Adrenal gland (tissue), 12 donors: ENCODE results near the gene VPS50. TPM values are rescaled to one million over a fixed set of nuclear protein-coding genes. Genes with fewer than 3 reads are reported as not detected.
A peak's percentile ranks its signal among the peaks of the same experiment; 100 is the strongest.

Experiments
- DNase-seq, 7 donors: peaks; one replicate each; pipeline ENCODE4 v3.0.0-alpha.2; 2019 to 2020
- H3K27ac ChIP-seq, 5 donors: fragments of 200-600 bp; sonication (generic) in 4 of 5; 1 replicate in 3 of 5; 2 replicates in 2 of 5; pipeline versions ENCODE4 v1.5.1 to v1.8.0; 2016 to 2020; ENCODE audit warnings: mild to moderate bottlenecking in 1 of 5
- H3K27me3 ChIP-seq: fragments of 200-600 bp; 2 replicates; pipeline ENCODE4 v1.8.0; 2021
- H3K36me3 ChIP-seq, 2 donors: fragments of 200-600 bp; replicated peaks in 1 of 2; 1 replicate in 1 of 2; 2 replicates in 1 of 2; pipeline versions ENCODE4 v1.5.1 to v1.8.0; 2018 to 2022
- H3K4me1 ChIP-seq, 2 donors: fragments of 200-600 bp; replicated peaks in 1 of 2; 1 replicate in 1 of 2; 2 replicates in 1 of 2; pipeline versions ENCODE4 v1.5.1 to v1.8.0; 2018 to 2021
- H3K4me3 ChIP-seq, 4 donors: fragments of 200-600 bp; sonication (generic) in 3 of 4; one replicate each; pipeline ENCODE4 v1.5.1; 2016 to 2018
- H3K9me3 ChIP-seq, 3 donors: fragments of 200-600 bp; sonication (generic) in 1 of 3; replicated peaks in 1 of 3; 1 replicate in 2 of 3; 2 replicates in 1 of 3; pipeline versions ENCODE4 v1.5.1 to v1.8.0; 2016 to 2021
- POLR2A ChIP-seq, 2 donors: fragments of 450-650 bp; IDR thresholded peaks; one replicate each; pipeline ENCODE4 v1.6.1; 2017; ENCODE audit warnings: antibody characterized with exemption in 2 of 2, mild to moderate bottlenecking in 2 of 2, moderate library complexity in 1 of 2
- WGBS, 4 donors: extraction: QIAGEN DNeasy Blood & Tissue Kit in 2 of 4; methylation state at CpG; one replicate each; pipeline versions ENCODE4 v1.1.5 to v1.1.7; 2013 to 2017; 5-methylcytosine and 5-hydroxymethylcytosine counted together
- intact Hi-C, 2 donors: fragments of 100-400 bp; cut with DNase I; formaldehyde crosslinking; loops; one replicate each; pipeline versions ENCODE4 v1.14.1 to v1.15.0; 2022 to 2023
- polyA plus RNA-seq, 3 donors: library from polyadenylated mRNA; stranded (reverse); fragments of 200-250 nt in 2 of 3; fragments of 350-450 nt in 1 of 3; fragmentation: Illumina TruSeq in 1 of 3; extraction: RNeasy Lipid Tissue Mini Kit (QIAGEN cat#74804) in 1 of 3; gene quantifications; one replicate each; pipeline ENCODE4 v1.2.3, GENCODE V29; 2013 to 2014
- total RNA-seq, 9 donors: library from RNA; depleted of rRNA in 4 of 9; stranded (reverse); fragments of >200 nt in 4 of 9; fragments of 120-200 nt in 1 of 9; fragmentation: NEBNext Ultra II Directional in 1 of 9; extraction: Animal tissue kit (Norgen Biotek cat#: 25700) in 1 of 9; gene quantifications; one replicate each; pipeline versions ENCODE4 v1.1.0 to v1.2.4, GENCODE V29; 2013 to 2023
- TF ChIP-seq, protein P1 (sequence below), 6 experiments: fragments of 450-650 bp in 4 of 6; fragments of 200-600 bp in 2 of 6; sonication (generic) in 1 of 6; IDR thresholded peaks; 1 replicate in 5 of 6; 2 replicates in 1 of 6; pipeline versions ENCODE4 v1.5.1 to v1.8.0; 2016 to 2021; ENCODE audit warnings: antibody characterized with exemption in 6 of 6, mild to moderate bottlenecking in 2 of 6, moderate library complexity in 1 of 6
- donor health status: healthy with polysubstance abuse.
- donor health status: Bipolar disorder and iron deficiency.
- donor health status: DM: yes; HTN: yes; CAD: no.
- donor health status: DM: no; HTN: no; CAD: no.
- donor health status: DM: no; HTN: no; CAD: no.
- donor health status: DM: yes; HTN: yes; CAD: no.

The VPS50 gene
- total and polyA plus RNA-seq, 12 donors = 6.9 to 60.6 (median 24.0) TPM

- no peak for DNase-seq
- intact Hi-C loops = no loop called here
- no peak overlapping the region for H3K27ac ChIP-seq
- peak overlapping the region in 3 of 4 donors; percentile 13 to 81 (median 78) for H3K4me3 ChIP-seq
- TF ChIP-seq POLR2A (IDR thresholded peaks at IDR 0.05) = no peak
- TF ChIP-seq, protein P1, sequence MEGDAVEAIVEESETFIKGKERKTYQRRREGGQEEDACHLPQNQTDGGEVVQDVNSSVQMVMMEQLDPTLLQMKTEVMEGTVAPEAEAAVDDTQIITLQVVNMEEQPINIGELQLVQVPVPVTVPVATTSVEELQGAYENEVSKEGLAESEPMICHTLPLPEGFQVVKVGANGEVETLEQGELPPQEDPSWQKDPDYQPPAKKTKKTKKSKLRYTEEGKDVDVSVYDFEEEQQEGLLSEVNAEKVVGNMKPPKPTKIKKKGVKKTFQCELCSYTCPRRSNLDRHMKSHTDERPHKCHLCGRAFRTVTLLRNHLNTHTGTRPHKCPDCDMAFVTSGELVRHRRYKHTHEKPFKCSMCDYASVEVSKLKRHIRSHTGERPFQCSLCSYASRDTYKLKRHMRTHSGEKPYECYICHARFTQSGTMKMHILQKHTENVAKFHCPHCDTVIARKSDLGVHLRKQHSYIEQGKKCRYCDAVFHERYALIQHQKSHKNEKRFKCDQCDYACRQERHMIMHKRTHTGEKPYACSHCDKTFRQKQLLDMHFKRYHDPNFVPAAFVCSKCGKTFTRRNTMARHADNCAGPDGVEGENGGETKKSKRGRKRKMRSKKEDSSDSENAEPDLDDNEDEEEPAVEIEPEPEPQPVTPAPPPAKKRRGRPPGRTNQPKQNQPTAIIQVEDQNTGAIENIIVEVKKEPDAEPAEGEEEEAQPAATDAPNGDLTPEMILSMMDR (IDR thresholded peaks at IDR 0.05) = no peak
- H3K4me1 ChIP-seq = peaks cover 10 to 13% of the 10 kb centered on the region in 2 donors
- no peaks in the 10 kb centered on the region for H3K9me3 ChIP-seq
- 46 to 56% (median 47%) methylated on average over 5 of the region's 5 CpGs for WGBS, 4 donors
- H3K27me3 ChIP-seq = no peaks in the 10 kb centered on the region
- no peaks in the 10 kb centered on the region for H3K36me3 ChIP-seq
Measured at GRCh38 chr7:93231259-93231658, 907 bp upstream of the VPS50 start.

GRCh38 chr7:93232673-93233018 is 480 bp downstream of the VPS50 start:
- Histone ChIP-seq H3K4me3 (peak overlapping the region; percentile 13 to 98 (median 80)), H3K27ac (peak overlapping the region in 1 of 5 donors; percentile 60), H3K36me3 (no peaks in the 10 kb centered on the region), H3K4me1 (peaks cover 10 to 13% of the 10 kb centered on the region in 2 donors), H3K9me3 (no peaks in the 10 kb centered on the region), H3K27me3 (no peaks in the 10 kb centered on the region)
- TF ChIP-seq, protein P1 (IDR thresholded peaks at IDR 0.05) = no peak
- TF ChIP-seq POLR2A (IDR thresholded peaks at IDR 0.05) = no peak
- DNase-seq = peak in 2 of 7 donors; percentile 5 to 7
- intact Hi-C loops = no loop called here
- WGBS, 4 donors = 0 to 2% (median 1%) methylated on average over 6 to 8 of the region's 8 CpGs

GRCh38 chr7:93235541-93235940 is 3.4 kb downstream of the VPS50 start:
- H3K36me3 ChIP-seq = no peaks in the 10 kb centered on the region
- H3K4me1 ChIP-seq = peaks cover 10 to 11% of the 10 kb centered on the region in 2 donors
- 82 to 91% (median 89%) methylated on average over 2 of the region's 2 CpGs for WGBS, 4 donors

DNA sequence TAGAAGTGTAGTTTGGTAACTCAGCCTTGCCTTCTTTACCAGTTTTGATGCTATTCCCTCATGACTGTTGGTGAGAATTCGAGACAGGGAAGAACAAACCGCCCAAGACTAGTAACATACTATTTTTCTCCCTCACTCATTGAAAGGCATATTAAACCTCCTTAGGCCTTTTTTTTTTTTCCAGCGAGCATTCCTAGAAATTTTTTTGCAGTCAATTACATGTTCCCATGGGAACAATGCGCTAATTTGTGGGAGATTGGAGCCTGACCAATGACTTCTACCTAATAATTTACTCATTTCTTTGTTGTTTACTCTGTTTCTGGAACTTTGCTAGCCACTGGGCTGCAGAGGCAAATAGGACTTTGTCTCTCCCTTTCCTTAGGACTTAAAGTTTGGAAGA is 6.0 kb downstream of the VPS50 start:
- 90 to 93% (median 92%) methylated on average over 4 of the region's 4 CpGs for WGBS, 4 donors

More at GRCh38 chr7:93235541-93235940, 3.4 kb downstream of the VPS50 start:
- intact Hi-C loops = no loop called here
- Histone ChIP-seq H3K27me3 (no peaks in the 10 kb centered on the region), H3K4me3 (no peak overlapping the region), H3K27ac (no peak overlapping the region), H3K9me3 (no peaks in the 10 kb centered on the region)
- TF ChIP-seq, protein P1 (IDR thresholded peaks at IDR 0.05) = no peak
- no peak for TF ChIP-seq POLR2A (IDR thresholded peaks at IDR 0.05)
- DNase-seq = no peak

More for the DNA sequence above, 6.0 kb downstream of the VPS50 start:
- intact Hi-C loops = no loop called here
- no peak for DNase-seq
- peaks cover 3 to 8% of the 10 kb centered on the region in 2 donors for H3K4me1 ChIP-seq
- TF ChIP-seq POLR2A (IDR thresholded peaks at IDR 0.05) = no peak
- TF ChIP-seq, protein P1 (IDR thresholded peaks at IDR 0.05) = no peak
- H3K36me3 ChIP-seq = no peaks in the 10 kb centered on the region
- H3K27me3 ChIP-seq = no peaks in the 10 kb centered on the region
- H3K9me3 ChIP-seq = no peaks in the 10 kb centered on the region
- no peak overlapping the region for H3K4me3 ChIP-seq
- H3K27ac ChIP-seq = no peak overlapping the region
